ENCODE measurements around the gene TLE3.

Gene TLE3

DNA sequence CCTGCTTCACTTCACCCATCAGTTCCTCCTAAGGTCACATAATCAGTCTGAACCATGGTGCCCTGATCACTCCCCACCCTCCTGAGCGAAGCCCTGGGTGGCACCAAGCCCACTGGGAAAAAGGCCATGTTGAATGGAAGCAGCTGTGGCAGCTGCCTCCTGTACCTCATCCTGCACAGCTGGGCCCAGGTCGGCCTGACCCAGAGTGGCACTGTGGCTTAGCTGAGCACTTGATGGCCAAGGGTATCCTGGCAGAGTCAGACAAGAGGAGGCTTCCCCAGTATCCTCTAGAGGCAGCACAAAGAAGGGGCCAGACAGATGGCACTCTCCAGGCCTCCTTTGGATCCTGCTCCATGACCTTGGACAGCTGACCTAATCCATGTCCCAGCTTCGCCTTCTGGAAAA lies 68.4 kb downstream of the TLE3 start:
- no peak for DNase-seq (ENCODE audit: low spot score)

DNA sequence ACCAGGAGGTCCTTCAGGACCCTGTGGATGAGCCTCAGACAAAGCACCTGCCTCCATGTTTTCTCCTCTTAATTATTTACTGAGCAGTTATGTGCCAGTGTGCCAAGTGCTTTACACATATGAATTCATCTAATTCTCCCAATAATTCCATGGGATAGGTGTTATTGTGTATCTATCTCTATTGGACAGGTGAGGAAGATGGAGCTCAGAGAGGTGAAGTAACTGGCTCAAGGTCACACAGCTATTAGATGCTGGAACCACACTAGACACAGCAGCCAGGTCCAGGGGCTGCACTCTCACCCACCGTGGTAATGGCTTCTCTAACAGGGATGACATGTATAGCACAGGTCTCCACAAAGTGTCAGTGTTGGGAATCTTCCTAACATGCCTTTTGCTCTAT lies 70.2 kb downstream of the TLE3 start:
- DNase-seq (ENCODE audit: low spot score), result no peak

DNA sequence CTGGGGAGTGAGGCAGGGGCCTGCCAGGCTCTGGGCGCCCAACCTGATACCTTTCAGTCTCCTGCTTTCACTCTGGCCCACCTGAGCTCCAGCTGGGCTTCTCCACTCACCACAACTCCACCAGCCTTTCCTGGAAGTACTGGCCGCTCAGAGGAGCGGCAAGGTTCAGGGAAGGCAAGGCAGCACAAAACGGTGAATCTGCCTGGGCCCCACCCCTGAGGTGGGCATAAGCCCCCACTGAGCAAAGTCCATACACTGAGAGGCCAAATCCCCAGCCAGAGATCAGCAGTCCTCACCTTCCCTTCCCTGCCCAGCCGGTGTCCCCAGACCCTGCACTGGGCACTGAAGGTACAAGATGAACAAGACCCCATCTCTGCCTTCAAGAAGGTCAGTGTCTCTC lies 70.7 kb downstream of the TLE3 start:
- no peak for DNase-seq (ENCODE audit: low spot score)

DNA sequence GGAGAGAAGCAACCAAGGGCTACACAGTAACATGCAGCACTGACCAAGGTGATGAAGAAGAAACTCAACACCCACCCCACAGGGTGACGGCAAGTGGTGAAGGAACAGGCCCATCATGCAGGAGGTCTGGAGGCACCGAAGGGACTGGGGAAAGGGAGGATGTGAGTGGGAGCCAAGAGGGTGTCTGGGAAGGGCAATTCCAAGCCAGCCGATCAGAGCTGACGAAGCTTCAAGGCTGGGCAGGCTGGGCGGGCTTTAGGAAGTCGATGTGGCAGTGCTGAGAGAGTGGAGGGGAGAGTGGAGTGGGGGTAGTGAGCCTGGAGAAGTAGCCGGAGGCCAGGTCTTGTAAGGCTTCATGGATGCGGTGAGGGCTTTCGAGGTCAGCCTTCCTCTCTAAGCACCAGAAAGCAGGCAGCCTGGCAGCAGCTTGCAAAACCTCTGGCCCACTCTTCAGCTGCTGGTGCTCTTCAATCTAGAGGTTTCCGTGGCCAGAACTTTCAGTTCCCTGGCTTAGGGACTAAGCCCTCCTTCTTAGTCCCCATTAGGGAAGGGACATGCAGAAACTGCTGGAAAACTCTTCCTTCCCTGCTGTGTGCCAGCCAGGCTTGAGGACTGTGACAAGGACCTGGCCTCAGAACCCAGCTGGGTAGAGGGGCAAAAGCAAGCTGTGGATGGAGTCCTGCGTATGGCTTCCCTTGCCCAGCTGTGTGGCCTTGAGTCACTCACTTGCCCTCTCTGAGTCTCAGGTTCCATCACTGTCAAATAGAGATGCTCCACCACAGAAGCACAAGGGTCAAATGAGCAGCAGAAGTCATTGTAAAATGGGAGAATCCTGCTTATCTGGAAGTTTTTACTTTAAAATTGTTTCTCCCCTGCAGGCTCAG lies 72.1 kb downstream of the TLE3 start:
- DNase-seq (ENCODE audit: low spot score), result no peak

DNA sequence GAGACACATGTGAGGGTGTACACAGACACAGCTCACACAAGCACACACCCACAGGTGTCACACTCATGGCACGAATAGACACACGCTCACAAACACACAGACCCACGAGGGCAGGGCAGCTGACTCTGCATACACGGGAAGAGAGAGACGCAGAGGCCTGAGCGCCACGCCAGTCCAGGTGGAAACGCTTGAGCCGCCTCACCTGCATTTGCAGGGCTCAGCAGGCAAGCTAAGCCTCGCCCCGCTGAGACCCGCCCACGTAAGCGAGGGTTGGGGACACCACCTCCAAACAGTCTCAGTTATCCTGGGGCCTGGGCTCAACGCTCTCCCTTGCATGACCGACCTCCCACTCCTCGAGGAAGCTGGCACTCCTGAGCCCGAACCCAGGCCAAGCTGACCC lies 73.2 kb downstream of the TLE3 start:
- no peak for DNase-seq (ENCODE audit: low spot score)

DNA sequence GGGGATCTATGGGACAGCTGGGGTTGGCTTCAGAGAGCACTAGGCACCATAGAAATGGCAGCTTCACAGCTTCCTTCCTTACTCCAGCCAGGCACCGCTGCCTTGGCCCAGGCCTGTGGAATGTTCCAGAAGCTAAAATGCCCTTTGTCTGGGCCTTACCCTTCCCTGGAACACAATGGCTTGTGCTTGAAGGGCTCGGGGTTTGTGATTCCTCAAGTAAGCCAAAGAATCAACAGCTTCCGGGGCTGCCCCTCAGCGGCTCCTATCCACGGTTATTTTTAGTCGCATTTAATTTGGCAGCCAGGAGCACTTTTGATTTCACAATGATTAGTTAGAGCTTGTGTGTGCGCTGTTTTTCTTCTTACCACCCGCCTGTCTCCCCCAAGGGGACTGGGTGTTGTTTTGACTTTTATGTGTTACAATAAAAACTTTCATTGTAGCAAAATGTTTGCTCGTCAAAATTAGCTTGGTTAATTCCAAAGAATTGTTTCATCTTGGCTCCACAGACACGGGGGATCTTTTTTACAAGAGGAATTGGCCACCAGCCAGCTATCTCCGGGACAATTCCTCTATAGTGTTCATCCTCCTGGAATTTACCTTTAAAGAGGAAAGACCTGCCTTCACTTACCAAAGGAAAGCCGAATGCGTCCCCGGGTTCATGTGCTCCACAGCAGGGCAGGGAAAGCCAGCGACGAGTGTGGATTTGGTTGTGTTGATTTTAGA lies 73.8 kb downstream of the TLE3 start:
- peak; percentile 18 for DNase-seq (ENCODE audit: low spot score)

DNA sequence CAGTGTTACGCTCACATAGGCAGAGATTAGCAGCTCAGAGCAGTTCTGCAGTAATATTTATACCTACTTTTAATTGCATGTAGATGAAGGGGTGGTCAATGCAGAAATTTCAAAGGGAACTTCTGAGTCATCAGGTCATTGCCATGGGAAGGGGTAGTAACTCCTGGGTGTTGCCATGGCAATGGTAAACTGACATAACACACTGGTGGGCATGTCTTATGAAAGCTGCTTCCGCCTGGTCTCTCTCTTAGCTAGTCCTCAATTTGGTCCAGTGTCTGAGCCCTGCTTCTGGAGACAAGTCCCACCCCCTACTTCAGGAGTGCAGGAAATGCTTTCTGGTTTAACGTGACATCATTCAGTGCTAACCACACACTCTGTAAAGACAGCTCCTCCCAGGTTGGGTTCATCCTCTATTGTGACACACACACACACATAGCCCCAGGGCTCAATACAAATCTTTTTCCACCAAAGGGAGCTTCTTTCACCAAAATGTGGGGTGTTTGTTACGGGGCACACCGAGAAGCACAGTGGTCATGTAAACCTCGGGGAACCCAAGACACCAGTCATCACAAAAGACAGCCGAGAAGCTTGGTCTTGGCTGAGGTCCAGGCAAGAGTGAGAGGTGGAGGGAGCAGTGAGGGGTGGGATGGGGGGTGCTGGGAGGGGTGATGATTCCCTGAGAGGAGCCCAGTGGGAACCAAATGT lies 74.5 kb downstream of the TLE3 start:
- DNase-seq (ENCODE audit: low spot score), result peak; percentile 86

DNA sequence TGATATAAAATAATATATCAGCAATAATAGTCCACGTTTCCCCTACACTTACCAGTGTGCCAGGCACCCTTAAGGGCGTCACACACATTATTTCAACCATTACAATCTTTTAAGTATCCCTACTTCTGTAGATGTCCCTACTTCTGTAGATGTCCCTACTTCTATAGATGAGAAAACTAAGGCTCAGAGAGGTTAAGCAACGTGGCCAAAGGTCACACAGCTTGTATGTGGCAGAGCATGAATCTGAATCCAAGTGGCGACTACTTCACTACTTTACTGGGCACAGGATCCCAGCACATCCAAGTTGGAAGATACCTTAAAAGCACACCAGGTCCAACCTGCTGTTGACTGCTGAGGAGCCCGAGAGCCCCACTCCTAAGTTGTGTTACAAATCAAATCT lies 77.5 kb downstream of the TLE3 start:
- DNase-seq (ENCODE audit: low spot score), result no peak

DNA sequence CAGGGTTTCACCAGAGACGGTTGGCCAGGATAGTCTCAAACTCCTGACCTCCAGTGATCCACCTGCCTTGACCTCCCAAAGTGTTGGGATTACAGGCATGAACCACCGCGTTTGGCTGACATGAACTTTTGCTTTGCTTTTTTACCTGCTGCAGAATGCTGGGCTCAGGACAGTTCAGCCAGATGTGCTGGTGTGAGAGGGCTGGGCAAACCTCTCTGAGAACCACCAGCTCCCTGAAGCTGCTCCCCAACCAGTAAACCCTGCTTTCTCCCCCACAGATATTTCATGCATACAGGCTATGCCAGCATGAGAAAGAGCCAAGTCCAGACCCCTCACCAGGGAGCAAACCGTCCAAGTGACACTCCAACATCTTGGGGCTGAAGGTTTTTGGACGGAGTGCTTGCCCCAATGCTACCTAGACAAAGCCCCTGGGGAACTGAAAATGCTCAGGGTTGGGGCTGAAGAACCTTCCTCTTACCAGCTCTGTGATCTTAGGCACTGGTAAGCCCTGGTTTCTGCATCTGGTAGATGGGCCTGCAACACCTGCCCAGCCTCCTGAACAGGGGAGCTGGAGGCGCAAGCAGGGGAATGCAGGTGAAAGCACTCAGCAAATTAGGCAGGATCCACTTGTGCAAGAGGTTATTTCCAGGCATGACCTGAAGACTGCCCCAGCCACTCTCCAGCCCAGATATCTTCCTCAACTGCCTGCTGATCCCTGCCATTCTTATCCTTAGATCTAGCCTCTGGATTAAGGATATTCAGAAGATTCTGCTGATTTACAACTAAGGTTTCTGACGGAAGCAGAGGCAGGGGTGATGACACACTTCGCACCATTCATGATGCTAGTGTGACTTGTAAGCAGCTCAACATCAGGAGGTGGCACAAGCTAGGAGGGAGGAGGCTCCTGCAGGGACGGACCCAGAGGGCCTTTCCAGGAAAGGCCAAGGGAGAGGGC lies 78.8 kb downstream of the TLE3 start:
- DNase-seq (ENCODE audit: low spot score), result no peak

DNA sequence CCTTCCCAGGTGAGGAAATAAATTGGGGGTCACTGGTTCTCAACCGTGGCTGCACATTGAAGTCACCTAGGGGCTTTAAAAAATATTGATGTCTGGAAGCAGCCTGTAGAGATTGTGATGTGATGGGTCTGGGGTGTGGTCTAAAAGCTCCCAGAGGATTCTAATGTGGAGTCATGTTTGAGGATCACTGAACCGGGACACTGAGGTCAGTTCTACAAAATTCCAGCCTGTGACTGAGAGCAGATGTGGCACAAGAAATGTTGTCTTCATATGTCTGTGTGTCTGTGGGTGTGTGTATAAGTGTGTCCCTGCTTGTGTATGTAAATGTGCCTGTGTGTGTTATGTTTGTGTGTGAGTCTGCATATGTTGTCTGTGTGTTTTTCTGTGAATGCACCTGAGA lies 79.9 kb downstream of the TLE3 start:
- DNase-seq (ENCODE audit: low spot score), result peak; percentile 73

DNA sequence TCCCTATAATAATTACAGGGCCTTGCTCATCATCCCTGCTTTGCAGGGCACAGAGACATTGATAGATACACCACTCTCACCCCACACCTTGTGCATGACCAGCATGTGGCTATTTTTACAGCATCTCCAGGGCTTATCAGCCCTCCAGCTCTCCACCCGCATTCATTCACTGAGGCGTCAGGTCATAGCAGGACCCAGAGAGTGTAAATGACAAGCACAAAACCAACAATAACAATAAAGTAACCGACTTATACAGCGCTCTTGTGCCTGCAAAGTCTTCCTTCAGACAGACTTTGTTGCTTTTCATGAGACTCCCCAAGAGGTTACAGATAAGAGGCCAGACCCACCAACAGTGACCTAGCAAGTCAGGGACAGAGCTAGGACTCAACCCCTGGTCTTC lies 80.7 kb downstream of the TLE3 start:
- DNase-seq (ENCODE audit: low spot score), result no peak

DNA sequence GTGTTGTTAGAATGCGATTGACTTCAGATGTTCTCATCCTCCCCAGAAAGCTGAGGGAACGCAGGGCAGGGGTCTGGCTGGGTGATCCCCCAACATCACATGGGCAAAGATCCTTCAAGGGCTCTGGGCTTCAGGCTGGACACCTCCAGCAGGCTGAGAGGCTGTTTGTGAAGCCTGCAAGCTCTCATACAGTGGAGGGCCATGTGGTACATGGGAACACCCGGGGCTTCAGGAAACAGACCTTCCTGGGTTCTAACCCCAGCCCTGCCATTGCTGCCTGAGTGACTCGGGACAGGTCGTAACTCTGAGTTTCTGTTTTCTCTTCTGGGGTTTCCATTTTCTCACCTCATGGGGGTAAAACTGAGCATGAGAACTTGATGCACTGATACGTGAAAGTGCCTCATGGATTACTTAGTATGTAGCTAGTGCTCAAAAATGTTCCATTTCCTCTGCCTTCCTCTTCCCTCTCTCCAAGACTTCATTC lies 81.2 kb downstream of the TLE3 start:
- DNase-seq (ENCODE audit: low spot score), result no peak

DNA sequence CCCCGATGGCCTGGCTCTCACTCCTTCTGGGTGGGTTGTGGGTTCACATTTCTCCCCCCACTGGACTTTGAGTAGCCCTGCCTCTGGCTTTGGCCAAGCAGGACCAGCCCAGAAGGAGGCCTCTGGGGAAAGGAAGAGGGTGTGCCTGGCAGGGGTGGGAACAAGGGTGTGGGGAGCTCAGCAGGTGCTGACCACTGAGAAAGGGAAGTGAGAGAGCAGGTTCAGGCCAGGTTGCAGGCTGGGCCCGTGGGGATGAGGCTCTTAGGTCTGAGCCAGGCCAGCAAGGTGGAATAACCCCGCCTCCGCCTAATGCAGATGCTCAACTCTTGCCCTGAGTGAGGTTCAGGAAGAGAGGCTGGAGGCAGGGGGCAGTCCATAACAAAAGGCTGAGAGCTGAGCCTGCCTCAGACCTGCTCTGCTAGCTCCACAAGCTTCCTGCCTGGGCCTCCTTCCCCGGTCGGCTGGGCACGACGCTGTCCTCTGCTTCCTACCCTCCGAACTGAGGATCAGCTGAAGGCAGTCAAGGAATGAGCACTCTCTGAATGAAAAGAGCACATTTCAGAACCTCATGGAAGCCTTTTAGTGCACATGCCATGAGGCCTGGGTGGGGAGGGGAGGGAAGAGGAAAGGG lies 82.7 kb downstream of the TLE3 start:
- DNase-seq (ENCODE audit: low spot score), result no peak

DNA sequence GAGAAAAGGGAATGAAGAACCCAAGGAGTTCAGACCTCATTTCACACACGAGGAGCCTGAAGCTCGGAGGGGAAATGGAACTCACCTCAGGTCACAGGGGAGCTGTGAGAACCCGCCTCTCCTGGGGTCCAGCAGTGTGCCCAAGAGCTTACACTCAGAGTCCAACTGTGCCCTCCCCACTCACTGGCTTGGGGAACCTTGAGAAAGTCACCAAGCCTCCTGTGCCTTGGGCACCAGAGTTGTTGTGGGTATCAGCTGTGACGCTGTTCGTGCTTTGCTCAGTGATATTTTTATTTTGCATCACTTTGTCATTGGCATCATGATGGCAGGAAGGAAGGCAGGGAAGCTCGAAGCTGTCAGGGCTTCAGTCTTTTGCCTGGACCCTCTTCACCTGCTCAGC lies 83.4 kb downstream of the TLE3 start:
- DNase-seq (ENCODE audit: low spot score), result no peak

DNA sequence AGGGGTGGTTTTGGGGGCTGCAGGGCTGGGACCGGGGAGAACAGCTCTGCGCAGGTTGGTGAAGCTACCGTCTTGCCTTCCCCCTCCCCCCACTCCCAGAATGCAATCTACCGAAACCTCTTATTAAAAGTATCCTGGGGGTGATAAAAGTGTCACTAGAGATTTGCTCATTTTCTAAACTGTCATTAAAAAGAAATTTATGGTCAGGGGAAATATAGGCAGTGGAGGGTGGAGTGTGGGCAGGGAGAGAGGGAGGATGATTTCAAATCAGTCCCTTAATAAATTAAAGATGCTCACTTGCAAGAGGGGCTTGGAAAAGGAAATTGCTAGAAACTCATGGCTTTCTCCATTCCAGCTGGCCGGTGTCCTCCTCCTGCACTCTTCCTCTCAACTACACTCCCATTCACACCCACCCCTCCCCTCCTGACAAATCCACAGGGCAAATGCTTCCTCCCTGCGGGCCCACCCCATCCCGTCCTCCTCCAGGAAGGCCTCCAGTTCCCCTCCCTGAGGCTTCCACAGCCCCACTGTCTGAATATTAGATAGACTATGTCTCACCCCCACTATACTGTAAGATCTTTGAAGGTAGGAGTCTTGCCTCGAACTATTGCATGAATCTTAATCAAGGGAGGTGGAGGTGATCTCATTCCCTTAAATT lies 83.9 kb downstream of the TLE3 start:
- no peak for DNase-seq (ENCODE audit: low spot score)

DNA sequence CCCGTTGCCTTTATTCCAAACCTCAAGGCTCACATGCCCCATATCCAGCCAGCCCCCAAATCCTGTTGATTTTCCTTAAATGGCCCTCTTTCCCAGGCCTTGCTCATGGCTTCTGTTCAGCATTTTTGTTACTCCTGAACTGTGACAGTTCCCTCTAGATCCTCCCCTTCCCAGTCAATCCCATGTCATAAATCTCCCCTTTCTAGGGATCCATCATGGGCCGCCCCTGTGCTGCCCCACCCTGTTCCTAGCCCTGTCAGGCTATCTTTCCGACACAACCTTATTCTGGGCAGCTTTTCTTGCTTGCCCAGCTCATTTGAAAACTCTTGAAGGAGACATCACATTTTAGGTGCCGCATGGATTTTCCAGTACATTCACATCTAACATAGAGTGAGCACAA lies 84.8 kb downstream of the TLE3 start:
- DNase-seq (ENCODE audit: low spot score), result no peak

DNA sequence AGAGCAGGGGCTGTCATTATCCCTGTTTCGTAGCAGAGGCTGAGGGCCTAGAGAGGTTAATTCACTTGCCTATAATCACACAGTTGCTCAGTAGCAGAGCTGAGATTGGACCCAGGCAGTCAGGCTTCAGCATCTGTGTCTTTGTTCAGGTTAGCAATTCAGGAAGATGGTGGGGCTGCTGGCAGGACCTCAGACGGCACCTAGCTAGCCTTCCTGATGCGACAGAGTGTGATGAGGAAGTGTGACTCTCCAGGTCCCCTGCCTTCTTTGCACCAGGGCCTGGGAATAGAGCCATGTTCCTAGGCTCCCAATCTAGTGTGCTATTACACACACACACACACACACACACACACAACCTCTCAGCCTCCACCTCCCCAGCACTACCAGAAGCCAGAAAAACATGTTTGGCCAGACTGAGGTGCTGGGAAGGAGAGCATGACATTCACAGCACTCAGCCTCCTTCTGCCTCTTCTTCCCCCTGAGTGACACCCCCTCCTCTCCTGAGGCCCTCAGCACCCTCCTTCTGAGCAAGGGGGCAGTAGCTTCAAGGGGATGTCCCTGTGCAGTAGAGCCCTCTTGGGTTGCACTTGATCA lies 88.9 kb downstream of the TLE3 start:
- no peak for DNase-seq (ENCODE audit: low spot score)

DNA sequence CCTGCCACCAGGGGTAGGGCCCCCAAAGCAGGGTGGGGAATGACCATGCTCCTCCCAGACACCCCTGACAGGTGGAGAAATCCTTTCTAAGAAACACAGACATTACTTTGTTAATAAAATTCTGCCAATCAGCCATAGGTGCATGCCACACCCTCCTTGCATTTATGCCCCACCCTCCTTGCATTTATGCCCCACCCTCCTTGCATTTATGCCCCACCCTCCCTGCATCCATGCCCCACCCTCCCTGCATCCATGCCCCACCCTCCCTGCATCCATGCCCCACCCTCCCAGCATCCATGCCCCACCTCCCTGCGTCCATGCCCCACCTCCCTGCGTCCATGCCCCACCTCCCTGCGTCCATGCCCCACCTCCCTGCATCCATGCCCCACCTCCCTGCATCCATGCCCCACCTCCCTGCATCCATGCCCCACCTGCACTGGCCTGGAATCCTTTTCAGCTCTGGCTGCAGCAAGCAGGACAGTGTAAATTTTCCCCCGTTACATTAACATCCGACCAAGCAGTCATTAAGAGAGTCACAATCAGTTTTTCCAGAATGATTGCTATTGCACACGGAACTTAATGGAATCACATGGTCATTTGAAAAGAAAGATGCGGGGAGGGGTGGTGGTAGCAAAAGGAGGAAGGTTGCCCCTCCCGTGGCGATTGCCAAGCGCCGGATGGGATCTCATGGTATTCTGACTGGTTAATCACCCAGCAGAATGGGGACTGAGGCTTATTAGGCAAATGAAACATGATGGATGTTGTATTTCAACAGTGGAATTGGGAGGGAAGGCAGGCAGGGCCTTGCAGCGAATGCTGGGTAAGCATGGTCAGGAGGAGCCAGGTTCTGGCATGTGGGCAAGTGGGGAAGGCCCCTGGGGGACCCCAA lies 91.2 kb downstream of the TLE3 start:
- no peak for DNase-seq (ENCODE audit: low spot score)

DNA sequence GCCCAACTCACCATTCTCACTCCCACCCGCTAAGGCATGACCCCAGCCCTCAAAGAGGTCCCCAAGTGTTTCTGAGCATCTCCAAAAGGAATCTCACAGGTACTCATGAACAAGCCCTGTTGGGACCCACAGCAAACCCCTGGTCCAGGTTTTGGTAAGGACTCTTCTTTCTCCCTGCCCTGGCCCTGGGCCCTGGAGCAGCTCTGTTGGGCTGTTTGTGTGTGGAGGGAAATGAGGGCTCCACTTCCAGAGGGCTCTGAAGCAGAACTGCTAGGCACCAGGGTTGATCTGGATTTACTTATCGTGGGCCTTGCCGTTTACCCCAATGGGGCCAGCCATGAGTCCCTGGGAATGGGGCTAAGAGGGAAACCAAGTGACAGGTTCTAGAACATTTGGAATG lies 92.9 kb downstream of the TLE3 start:
- no peak for DNase-seq (ENCODE audit: low spot score)

All from kidney tubule cell (primary cell).